ENCODE measurements around the gene AHCYL2. TPM values are rescaled to one million over a fixed set of nuclear protein-coding genes. Genes with fewer than 3 reads are reported as not detected.

Gene AHCYL2
- total and polyA plus RNA-seq, 2 of the 8 experiments (the other 6 are each of a cell fraction or from before 2014, with no cell fraction given) = 20.7 to 25.4 TPM

- no peak for TF ChIP-seq CREB1 (IDR thresholded peaks at IDR 0.05)
- TF ChIP-seq MAX (IDR thresholded peaks at IDR 0.05) = no peak
- no peak for TF ChIP-seq MAFK (IDR thresholded peaks at IDR 0.05; ENCODE audit: low read depth, low read length)
- TF ChIP-seq KDM5A (IDR thresholded peaks at IDR 0.05; ENCODE audit: low read length) = no peak
- TF ChIP-seq TEAD4 (IDR thresholded peaks at IDR 0.05; ENCODE audit: low read depth, low read length) = no peak
- no peak for TF ChIP-seq E2F6 (IDR thresholded peaks at IDR 0.05)
- TF ChIP-seq RNF2 (IDR thresholded peaks at IDR 0.05; ENCODE audit: borderline replicate concordance, low read depth, low read length, missing control alignments, poor library complexity, severe bottlenecking) = no peak
- TF ChIP-seq CHD7 (IDR thresholded peaks at IDR 0.05; ENCODE audit: insufficient replicate concordance, low read length) = no peak
Observed at GRCh38 chr7:129240119-129240820, 15.4 kb downstream of the AHCYL2 start (continued).
